Upper lobe of right lung (tissue), 1 donor: ENCODE measurements around the gene PARL. TPM values are rescaled to one million over a fixed set of nuclear protein-coding genes. Genes with fewer than 3 reads are reported as not detected.

Experiments
- ATAC-seq: fragments of 200-7000 bp; cut with Tn5 transposase; one replicate; pipeline ENCODE4 v1.9.1; 2020; ENCODE audit warnings: mild to moderate bottlenecking, moderate library complexity
- DNase-seq: peaks from one replicate; pipeline ENCODE4 v3.0.0-alpha.2; 2020
- H3K27ac ChIP-seq: fragments of 200-600 bp; one replicate; pipeline ENCODE4 v1.8.0; 2022
- H3K27me3 ChIP-seq: fragments of 200-600 bp; one replicate; pipeline ENCODE4 v1.8.0; 2022; ENCODE audit warnings: mild to moderate bottlenecking
- H3K36me3 ChIP-seq: fragments of 200-600 bp; one replicate; pipeline ENCODE4 v1.8.0; 2022
- H3K4me1 ChIP-seq: fragments of 200-600 bp; one replicate; pipeline ENCODE4 v1.8.0; 2022
- H3K4me3 ChIP-seq: fragments of 200-600 bp; one replicate; pipeline ENCODE4 v1.8.0; 2022; ENCODE audit warnings: mild to moderate bottlenecking
- H3K9me3 ChIP-seq: fragments of 200-600 bp; one replicate; pipeline ENCODE4 v1.8.0; 2022
- intact Hi-C: fragments of 100-400 bp; cut with DNase I; formaldehyde crosslinking; loops from one replicate; pipeline ENCODE4 v1.11.0; 2022
- total RNA-seq: library from RNA; stranded (reverse); fragmentation: NEBNext Ultra II Directional; extraction: Animal tissue kit (Norgen Biotek cat#: 25700); gene quantifications from one replicate; pipeline ENCODE4 v1.2.1, GENCODE V29; 2021
- TF ChIP-seq, protein P1 (sequence below): fragments of 200-600 bp; IDR thresholded peaks from one replicate; pipeline ENCODE4 v1.8.0; 2022; ENCODE audit warnings: antibody characterized with exemption
- donor health status: DM: no; HTN: yes; CAD: no; lungs with severe emphysema.

The PARL gene
- total RNA-seq, 1 donor from 2014 or later: 44.8 TPM

DNA sequence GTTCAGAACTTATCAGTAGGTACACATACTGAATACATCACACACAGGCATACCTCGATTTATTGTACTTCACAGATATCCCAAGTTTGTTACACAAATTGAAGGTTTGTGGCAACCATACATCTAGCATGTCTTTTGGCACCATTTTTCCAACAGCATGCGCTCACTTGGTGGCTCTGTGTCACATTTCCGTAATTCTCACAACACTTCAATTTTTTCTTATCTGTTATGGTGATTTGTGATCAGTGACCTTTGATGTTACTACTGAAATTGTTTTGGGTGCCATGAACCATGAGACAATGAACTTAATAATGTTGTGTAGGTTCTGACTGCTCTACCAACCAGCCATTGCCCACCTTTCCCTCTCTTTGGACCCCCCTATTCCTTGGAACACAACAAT is 10.8 kb downstream of the PARL start:
- no peak overlapping the region for H3K27ac ChIP-seq
- DNase-seq (no peak), ATAC-seq (no peak)
- peaks cover 6% of the 10 kb centered on the region for H3K36me3 ChIP-seq
- no peaks in the 10 kb centered on the region for H3K27me3 ChIP-seq
- TF ChIP-seq, protein P1, sequence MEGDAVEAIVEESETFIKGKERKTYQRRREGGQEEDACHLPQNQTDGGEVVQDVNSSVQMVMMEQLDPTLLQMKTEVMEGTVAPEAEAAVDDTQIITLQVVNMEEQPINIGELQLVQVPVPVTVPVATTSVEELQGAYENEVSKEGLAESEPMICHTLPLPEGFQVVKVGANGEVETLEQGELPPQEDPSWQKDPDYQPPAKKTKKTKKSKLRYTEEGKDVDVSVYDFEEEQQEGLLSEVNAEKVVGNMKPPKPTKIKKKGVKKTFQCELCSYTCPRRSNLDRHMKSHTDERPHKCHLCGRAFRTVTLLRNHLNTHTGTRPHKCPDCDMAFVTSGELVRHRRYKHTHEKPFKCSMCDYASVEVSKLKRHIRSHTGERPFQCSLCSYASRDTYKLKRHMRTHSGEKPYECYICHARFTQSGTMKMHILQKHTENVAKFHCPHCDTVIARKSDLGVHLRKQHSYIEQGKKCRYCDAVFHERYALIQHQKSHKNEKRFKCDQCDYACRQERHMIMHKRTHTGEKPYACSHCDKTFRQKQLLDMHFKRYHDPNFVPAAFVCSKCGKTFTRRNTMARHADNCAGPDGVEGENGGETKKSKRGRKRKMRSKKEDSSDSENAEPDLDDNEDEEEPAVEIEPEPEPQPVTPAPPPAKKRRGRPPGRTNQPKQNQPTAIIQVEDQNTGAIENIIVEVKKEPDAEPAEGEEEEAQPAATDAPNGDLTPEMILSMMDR: no peak
- intact Hi-C loops: no loop called here
- H3K4me1 ChIP-seq: peaks cover 8% of the 10 kb centered on the region
- H3K4me3 ChIP-seq: no peak overlapping the region
- no peaks in the 10 kb centered on the region for H3K9me3 ChIP-seq

DNA sequence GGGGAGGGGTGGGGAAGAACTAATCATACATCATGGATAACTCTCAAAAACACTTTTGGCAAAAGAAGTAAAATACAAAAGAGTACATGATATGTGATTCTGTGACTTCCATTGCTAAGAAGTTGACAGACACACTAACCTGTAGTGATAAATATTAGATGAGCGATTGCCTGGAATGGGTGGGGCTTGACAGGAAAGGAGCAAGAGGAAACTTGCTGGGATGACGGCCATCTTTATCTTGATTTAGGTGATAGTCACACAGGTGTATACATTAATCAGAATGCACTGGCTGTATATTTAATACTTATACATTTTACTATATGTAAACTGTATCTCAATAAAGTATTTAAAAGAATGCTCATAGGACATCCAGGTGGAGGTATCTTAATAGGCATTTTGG is 13.1 kb downstream of the PARL start:
- Histone ChIP-seq H3K9me3 (no peaks in the 10 kb centered on the region), H3K36me3 (peaks cover 15% of the 10 kb centered on the region), H3K27me3 (no peaks in the 10 kb centered on the region), H3K4me1 (peaks cover 8% of the 10 kb centered on the region), H3K27ac (no peak overlapping the region), H3K4me3 (no peak overlapping the region)
- intact Hi-C loops: no loop called here
- DNase-seq (no peak), ATAC-seq (no peak)
- TF ChIP-seq, protein P1: no peak

DNA sequence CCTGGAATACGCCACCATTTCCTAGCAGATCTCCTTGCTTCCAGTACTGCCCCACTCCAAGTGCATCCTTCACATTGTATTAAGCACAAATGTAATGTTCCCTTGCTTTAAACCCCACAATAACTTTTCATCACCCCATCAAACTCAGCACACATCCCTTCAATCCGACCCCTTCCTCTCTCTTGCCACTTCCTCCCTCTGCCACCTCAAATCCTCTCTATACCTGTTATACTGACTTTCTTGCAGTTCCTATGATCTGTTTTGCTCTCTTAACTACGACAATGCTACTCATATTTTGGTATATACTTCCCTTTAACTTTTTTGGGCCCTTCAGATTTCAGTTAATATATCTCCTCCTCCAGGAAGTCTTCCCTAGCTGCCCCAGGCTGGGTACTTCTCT is 14.1 kb downstream of the PARL start:
- H3K27me3 ChIP-seq: no peaks in the 10 kb centered on the region
- intact Hi-C loops: no loop called here

DNA sequence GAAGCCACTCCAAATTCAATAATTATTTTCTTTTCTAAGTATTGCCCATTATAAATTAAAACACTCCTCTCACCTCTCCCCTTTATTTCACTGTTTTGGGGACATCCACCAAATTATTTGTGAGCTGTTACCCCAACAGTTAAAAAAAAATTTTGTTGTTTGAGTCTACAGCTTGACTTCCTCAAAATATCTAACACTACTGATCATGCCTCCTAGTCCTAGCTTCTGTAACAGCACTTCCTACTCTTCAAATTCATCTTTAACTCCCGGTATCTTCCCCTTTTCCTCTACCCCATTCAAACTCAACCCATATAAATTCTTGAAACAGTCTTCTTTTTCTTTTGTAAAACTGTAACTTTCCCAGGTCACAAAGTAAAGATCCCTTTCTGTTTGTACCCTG is 15.9 kb downstream of the PARL start:
- ATAC-seq (peak; percentile 75), DNase-seq (no peak)
- H3K4me3 ChIP-seq: no peak overlapping the region
- no peaks in the 10 kb centered on the region for H3K27me3 ChIP-seq
- peaks cover 41% of the 10 kb centered on the region for H3K36me3 ChIP-seq
- no peaks in the 10 kb centered on the region for H3K9me3 ChIP-seq
- H3K4me1 ChIP-seq: no peaks in the 10 kb centered on the region
- TF ChIP-seq, protein P1: no peak
- H3K27ac ChIP-seq: no peak overlapping the region
- intact Hi-C loops: no loop called here

More for the DNA sequence above, 14.1 kb downstream of the PARL start:
- H3K4me1 ChIP-seq: peaks cover 1% of the 10 kb centered on the region
- no peak overlapping the region for H3K27ac ChIP-seq
- H3K9me3 ChIP-seq: no peaks in the 10 kb centered on the region
- TF ChIP-seq, protein P1: no peak
- peaks cover 25% of the 10 kb centered on the region for H3K36me3 ChIP-seq
- ATAC-seq (no peak), DNase-seq (no peak)
- H3K4me3 ChIP-seq: no peak overlapping the region

DNA sequence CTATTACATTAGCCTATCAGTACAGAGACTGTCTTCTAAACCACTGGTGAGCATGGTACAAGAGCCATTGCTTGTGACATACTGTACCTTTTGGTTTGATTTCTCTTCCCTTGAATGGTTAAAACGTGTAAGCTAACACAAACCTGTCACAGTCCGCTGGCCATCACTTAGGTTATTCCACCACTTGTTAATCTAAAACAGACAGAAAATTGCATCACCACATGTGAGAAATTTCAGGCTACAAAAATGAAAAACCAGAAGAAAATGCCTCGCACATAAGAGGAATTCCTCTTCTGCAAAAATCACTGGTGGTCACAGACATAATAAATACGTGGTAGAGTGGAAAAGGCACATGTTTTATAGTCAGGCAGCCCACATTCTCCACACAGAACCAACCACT is 22.1 kb downstream of the PARL start:
- no peak overlapping the region for H3K27ac ChIP-seq
- no peaks in the 10 kb centered on the region for H3K9me3 ChIP-seq
- H3K36me3 ChIP-seq: peaks cover 89% of the 10 kb centered on the region
- no peaks in the 10 kb centered on the region for H3K4me1 ChIP-seq
- H3K27me3 ChIP-seq: no peaks in the 10 kb centered on the region
- DNase-seq (no peak), ATAC-seq (no peak)
- intact Hi-C loops: no loop called here
- H3K4me3 ChIP-seq: no peak overlapping the region
- TF ChIP-seq, protein P1: no peak

DNA sequence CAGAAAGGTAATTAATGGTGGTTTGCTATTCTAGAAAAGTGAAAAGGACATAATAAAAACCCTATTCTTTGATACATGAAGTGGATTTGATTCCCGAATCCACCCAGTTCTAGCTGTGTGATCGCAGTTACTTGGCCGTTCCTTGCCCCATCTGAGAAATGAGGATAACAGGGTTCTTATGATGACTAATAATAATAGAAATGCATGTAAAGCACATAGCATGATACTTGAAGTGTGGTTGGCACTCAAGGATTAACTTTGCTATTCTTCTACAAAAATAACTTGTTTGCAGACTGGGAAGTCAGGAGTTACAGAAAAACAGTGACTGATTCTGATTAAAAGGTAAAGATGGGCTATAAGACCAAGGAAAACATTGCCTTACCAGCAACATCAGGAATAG is 26.8 kb downstream of the PARL start:
- H3K36me3 ChIP-seq: peaks cover 73% of the 10 kb centered on the region
- ATAC-seq (no peak), DNase-seq (no peak)
- intact Hi-C loops: no loop called here
- no peaks in the 10 kb centered on the region for H3K27me3 ChIP-seq
- H3K4me3 ChIP-seq: no peak overlapping the region
- no peaks in the 10 kb centered on the region for H3K9me3 ChIP-seq
- TF ChIP-seq, protein P1: no peak
- no peaks in the 10 kb centered on the region for H3K4me1 ChIP-seq
- H3K27ac ChIP-seq: no peak overlapping the region
